GM21786 (cell line): ENCODE data around the gene KLF15.

Experiments
- ATAC-seq: cut with Tn5 transposase; IDR thresholded peaks from one replicate; pipeline ENCODE4 v1.9.1; 2021; ENCODE audit not compliant: unreplicated experiment

KLF15 gene

GRCh38 chr3:126389794-126390146 lies 32.6 kb upstream of the KLF15 start:
- no peak for ATAC-seq

GRCh38 chr3:126389112-126389793 lies 32.0 kb upstream of the KLF15 start:
- peak; percentile 88 for ATAC-seq

- ATAC-seq = no peak
These were observed 24.8 kb upstream of the KLF15 start for GRCh38 chr3:126381966-126382365.

- no peak for ATAC-seq
These were observed 23.0 kb upstream of the KLF15 start for GRCh38 chr3:126380011-126380768.

- ATAC-seq = no peak
These were observed 21.1 kb upstream of the KLF15 start for GRCh38 chr3:126378341-126378751.

GRCh38 chr3:126377211-126377610 lies 20.0 kb upstream of the KLF15 start:
- no peak for ATAC-seq

GRCh38 chr3:126376444-126376843 lies 19.2 kb upstream of the KLF15 start:
- no peak for ATAC-seq

- ATAC-seq = no peak
These were observed 18.7 kb upstream of the KLF15 start for GRCh38 chr3:126375835-126376331.

- ATAC-seq = no peak
These were observed 16.7 kb upstream of the KLF15 start for GRCh38 chr3:126373682-126374601.

- no peak for ATAC-seq
These were observed 16.0 kb upstream of the KLF15 start for GRCh38 chr3:126373146-126373613.

- no peak for ATAC-seq
These were observed 15.4 kb upstream of the KLF15 start for GRCh38 chr3:126372413-126373145.

- no peak for ATAC-seq
These were observed 14.0 kb upstream of the KLF15 start for GRCh38 chr3:126371096-126371705.

GRCh38 chr3:126370606-126371005 lies 13.4 kb upstream of the KLF15 start:
- no peak for ATAC-seq

GRCh38 chr3:126370055-126370454 lies 12.8 kb upstream of the KLF15 start:
- ATAC-seq = no peak

- ATAC-seq = no peak
These were observed 12.3 kb upstream of the KLF15 start for GRCh38 chr3:126369490-126369889.

- no peak for ATAC-seq
These were observed 10.2 kb upstream of the KLF15 start for GRCh38 chr3:126367316-126367805.

- ATAC-seq = no peak
These were observed 8.4 kb upstream of the KLF15 start for GRCh38 chr3:126365351-126366277.

GRCh38 chr3:126364731-126365301 lies 7.6 kb upstream of the KLF15 start:
- peak; percentile 63 for ATAC-seq
